ENCODE measurements around the gene INPP5D.

- TF ChIP-seq GATA2 (IDR thresholded peaks at IDR 0.05; ENCODE audit: low read depth, low read length) (no peak), GATA3 (IDR thresholded peaks at IDR 0.05; ENCODE audit: low read depth, low read length) (no peak)
Measured at GRCh38 chr2:233225230-233226068, 165.3 kb downstream of the INPP5D start.

Data from SH-SY5Y (cell line).